Stimulated activated CD4-positive, alpha-beta T cell treated with anti-CD3 and anti-CD28 coated beads, Interleukin-1b, Interleukin-23, amount 100 ng/mL, for 1 hour (primary cell): ENCODE data around the gene THAP7.
"Not testable (repeated sequence)": the region's sequence is repeated elsewhere in the genome, so short reads cannot be mapped to it uniquely, and the experiment has no call there.

ENCODE experiments used
- DNase-seq, 2 donors: peaks; one replicate each; pipeline ENCODE4 v3.0.0-alpha.2; 2020; ENCODE audit warnings: low read depth in 2 of 2

The THAP7 gene

DNA sequence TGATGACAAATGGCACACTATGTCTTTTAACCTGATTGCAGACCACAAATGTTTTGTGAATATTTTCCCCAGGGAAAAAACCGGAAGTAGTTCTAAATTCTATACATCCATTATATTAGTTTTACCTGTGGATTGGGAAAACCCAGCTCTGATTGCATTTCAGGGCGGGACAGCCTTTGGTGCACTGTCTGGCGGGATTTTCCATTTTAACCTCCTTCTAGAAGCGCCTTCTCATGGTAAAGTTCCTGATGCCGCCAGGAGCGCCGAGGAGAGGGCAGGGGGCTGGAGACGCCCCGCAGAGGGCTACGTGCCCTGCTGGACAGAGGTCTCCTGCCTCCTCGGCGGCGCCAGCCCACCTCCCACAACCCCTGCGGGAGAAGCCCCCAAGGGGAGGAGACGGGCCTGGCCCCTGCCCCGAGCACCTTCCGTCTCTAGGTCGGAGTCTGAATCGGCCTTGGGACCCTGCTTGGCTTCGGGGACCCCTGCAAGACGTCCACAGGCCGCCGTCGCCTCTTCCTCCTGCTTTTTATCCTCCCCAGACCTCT is 11.8 kb upstream of the THAP7 start:
- DNase-seq = no peak

DNA sequence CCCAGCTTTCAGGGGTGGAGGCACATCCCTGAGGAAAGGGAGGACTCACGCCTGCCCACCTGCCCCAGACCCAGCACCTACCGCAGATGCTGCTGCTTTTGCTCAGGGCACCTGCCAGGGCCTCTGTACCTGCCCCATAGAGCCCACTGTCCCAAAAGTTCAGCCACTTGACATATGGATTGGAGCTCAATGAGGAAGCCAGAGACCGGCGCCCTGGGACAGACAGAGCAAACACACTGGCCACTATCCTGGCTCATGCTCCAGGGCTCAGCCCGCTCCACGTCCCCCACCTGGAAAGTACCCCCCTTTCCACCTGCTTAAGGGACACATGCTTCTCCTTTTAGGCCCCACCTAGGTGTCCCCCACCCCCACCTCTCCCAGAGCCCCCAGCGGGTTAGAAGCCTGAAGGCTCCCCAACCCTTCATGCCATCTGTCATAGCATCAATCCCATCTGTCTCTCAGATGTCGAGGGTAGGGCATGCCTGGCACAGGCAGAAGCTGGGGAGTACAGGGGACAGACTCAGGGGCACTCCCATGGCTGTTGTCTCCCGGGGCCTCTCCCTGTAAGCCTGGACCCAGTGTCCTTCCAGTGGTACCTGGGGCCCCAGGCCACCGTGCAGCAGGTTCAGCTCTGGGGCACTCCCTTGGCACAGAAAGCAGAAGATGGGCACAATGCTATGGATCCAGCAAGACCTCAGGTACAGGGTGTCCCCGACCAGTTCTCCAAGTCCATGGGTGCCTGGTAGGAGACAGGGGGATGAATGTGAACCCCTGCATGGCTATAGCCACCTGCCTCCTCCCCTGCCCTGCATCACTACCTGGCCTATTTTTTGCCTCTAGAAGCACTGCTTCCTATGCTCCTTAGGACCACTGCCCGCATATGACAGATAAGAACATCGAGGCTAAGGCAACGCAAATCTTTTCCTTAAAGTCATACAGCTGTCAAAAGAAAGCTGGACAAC is 10.8 kb upstream of the THAP7 start:
- no peak for DNase-seq

- DNase-seq = no peak
Observed at GRCh38 chr22:21010426-21011113, 8.7 kb upstream of the THAP7 start.

- no peak for DNase-seq
Observed at GRCh38 chr22:21009638-21010425, 7.9 kb upstream of the THAP7 start.

- DNase-seq = not testable (repeated sequence)
Observed at GRCh38 chr22:21009208-21009607, 7.3 kb upstream of the THAP7 start.

DNA sequence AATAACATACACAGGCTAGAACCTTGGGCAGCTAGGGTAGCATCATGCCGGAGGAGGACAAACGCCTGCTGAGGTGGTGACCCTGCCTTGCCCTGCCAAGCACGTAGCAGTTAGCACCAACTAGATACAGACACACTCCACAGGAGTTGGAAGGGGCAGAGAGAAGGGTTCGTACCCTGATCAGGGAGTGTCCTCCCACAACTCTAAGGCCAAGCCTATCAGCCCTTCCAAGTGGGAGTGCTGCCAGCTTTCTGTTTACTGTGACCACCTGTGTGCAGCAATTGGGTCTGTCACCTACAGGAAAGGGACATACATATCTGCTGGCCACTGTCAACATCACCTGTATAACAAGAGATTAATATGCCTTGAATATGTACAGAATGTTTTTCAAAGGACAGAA is 1.9 kb upstream of the THAP7 start:
- no peak for DNase-seq

GRCh38 chr22:21000987-21001600 is 824 bp downstream of the THAP7 start:
- DNase-seq = no peak

DNA sequence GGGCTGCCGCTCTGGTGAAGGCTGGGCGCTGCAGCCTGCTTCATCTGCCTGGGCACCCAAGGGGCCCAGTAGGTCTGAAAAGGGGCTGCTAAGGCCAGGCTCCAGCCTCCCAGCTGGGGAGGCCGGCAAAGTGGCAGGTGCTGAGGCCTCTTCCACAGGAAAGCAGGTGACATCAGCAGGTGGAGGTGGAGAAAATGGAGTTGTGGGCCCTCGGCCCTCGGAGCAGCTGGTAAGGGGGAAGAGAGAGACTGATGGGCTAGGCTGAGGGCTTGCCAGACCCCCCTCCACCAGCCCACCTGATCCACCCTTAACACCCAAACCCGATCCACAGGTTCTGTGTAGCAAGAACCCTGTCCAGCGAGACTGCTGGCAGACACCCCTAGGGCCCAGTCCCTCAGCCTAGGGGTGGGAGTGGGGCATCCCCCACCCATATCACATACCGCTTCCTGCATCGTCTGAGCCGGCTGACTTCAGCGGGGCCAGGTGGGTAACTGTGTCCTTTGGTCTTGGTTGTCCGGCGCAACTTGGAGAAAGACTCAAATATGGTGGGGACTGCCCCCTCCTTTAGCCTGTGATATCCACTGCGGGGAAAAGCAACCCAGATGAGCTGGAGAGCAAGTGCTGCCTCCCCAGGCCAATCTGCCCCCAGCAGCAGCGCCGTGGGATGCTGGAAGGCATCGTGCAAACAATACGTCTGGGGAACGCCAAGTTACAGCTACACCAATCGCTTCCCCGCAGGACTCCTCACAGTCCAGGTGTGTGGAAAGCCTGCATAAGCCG is 1.5 kb downstream of the THAP7 start:
- DNase-seq = no peak

DNA sequence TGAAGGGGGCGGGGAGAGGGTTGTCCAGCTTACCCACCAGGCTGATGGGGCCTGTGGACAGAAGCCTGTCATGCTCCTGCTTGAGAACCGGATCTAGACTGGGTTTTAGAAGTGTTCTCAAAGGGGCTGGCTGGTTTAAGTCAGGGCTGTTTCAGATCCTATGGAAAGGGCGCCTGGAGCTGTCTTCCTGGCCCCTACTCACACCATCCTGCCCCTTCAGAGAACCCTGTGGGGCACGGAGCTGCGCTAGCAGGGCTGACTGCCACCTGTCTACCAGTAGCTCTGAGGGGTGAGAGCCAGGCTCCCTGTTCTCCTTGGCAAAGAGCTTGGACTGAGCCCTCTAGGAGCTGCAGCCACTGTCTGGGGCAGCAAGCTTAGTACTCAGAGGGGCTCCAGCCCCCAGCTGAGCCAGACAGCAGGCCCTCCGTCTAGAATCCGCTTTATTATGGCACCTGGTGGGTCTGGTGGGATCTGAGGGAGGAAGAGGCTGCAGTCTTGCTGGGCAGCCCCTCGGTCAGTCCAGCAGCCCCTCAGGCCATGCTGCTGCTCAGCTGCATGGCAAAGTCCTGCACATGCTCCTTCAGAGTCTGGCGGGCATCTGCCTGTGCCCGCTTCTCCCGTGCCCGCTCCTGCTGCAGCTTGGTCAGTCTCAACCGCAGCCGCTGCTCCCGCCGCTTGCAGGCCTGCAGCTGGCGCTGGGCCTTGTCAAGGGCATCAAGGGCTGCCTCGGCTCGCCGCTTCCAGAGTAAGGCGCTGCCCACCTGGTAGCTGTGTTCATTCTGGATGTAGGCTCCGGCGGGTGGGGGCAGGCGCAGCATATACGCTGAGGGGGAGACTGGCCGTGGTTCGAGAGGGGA is 2.3 kb downstream of the THAP7 start:
- DNase-seq = no peak

- DNase-seq = no peak
Observed at GRCh38 chr22:20998411-20999336, 3.2 kb downstream of the THAP7 start.

DNA sequence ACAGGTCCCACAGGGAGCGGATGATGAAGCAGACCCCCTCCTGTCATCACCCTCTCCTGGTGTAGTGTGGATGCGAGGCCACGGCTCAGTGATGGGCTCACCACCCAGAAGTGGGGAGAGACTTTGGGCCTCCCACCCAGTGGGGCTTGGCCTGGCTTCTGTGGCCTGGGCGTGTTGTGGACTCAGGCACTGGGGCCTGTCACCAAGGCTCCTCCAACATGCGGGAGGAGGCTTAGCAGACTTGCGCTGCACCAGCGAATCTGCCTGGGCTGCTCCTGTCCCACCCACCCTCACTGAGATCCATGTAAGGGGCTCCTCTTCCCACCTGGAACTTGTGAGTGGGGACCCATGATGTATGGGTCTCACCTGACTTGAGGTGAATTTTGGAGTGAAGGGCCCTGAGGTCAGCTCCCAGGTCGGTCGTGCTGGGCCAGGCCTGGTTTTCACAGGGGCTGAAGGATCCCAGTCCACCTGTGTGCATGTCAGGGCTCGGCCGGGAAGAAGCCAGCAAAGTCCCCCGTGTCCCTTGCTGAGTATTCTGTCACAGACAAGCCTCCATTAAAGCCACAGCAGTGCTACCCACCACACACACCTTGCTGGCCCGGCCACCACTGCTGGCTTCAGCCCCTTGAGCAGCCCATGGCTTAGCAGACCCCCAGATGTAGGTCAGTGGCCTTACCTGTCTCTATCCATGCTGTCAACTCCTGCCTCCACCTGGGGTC is 4.2 kb downstream of the THAP7 start:
- no peak for DNase-seq

GRCh38 chr22:20996598-20997535 is 5.1 kb downstream of the THAP7 start:
- DNase-seq = no peak

DNA sequence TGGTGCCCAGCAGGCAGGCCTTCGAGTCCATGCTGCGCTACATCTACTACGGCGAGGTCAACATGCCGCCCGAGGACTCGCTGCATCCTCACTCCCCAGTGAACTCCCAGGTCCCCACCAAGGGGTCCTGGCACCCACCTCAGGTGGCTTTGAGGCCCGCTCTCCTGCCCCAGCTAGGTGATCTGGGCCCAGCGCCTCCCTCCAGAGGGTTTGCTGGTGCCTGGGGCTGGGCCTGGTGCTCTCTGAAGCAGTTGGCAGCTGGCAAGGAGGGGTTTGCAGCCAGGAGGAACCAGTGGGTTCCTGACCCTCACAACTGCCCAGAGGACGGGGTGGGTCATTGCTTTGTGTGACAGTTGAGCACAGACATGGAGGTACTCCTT is 5.9 kb downstream of the THAP7 start:
- no peak for DNase-seq

GRCh38 chr22:20995329-20996030 is 6.4 kb downstream of the THAP7 start:
- no peak for DNase-seq

- no peak for DNase-seq
Observed at GRCh38 chr22:20994902-20995241, 7.0 kb downstream of the THAP7 start.

- DNase-seq = no peak
Observed at GRCh38 chr22:20994128-20994901, 7.6 kb downstream of the THAP7 start.
